IPS-18a (cell line): ENCODE results near the gene PDLIM5.

ENCODE experiments used
- H3K27ac ChIP-seq: one replicate; pipeline ENCODE4 v1.5.1; 2013; ENCODE audit warnings: low read length
- H3K27me3 ChIP-seq: one replicate; pipeline ENCODE4 v1.6.1; 2013; ENCODE audit warnings: mild to moderate bottlenecking, low read length; ENCODE audit not compliant: control insufficient read depth, insufficient read depth
- H3K36me3 ChIP-seq: one replicate; pipeline ENCODE4 v1.6.1; 2013; ENCODE audit warnings: low read depth, low read length; ENCODE audit not compliant: control insufficient read depth
- H3K4me1 ChIP-seq: one replicate; pipeline ENCODE4 v1.6.1; 2013; ENCODE audit warnings: low read depth, low read length; ENCODE audit not compliant: control insufficient read depth
- H3K4me3 ChIP-seq: one replicate; pipeline ENCODE4 v1.5.1; 2013; ENCODE audit warnings: low read length
- H3K9ac ChIP-seq: one replicate; pipeline ENCODE4 v1.6.1; 2013; ENCODE audit warnings: mild to moderate bottlenecking, low read length, moderate library complexity
- H3K9me3 ChIP-seq: one replicate; pipeline ENCODE4 v1.6.1; 2013; ENCODE audit warnings: low read depth, low read length; ENCODE audit not compliant: control insufficient read depth

PDLIM5 gene

DNA sequence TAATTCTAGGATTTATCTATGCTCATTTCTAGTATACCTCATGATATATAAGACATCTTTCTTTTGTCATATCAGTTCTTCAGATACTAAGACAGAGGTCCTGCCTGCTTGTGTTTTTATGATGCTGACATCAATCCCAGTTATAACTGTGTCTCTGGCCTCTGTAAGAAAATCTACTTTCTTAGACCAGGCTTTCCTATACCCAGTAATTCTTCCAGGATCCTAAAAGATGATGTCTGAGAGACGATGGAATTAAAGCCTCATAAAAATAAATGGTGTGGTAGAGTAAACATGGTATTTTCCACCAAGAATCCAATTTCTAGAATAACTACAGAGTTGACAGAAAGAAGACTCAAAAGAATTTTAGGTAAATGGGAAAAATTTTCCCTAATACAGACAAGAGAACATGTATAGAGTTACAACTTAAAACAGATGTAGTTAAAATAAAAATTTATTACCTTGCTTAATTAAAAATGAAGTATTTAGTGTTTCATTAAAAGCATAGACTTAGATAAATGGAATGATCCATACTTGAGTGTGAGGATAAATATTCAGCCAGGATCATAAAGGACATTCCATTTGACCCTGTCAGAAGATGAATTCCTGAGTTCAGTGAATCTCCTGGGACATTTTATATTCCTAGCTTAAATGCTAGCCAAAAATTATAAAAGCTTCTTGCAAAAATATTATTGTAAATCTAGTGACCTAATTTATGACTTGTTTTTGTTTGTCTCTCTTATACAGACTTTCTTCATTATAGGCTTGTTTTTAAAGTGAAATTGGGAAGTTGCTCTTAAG is 137.4 kb downstream of the PDLIM5 start:
- H3K4me1 ChIP-seq = no peaks in the 10 kb centered on the region
- H3K9ac ChIP-seq = no peak overlapping the region
- H3K27me3 ChIP-seq = no peaks in the 10 kb centered on the region
- peaks cover 7% of the 10 kb centered on the region for H3K36me3 ChIP-seq
- H3K9me3 ChIP-seq = no peaks in the 10 kb centered on the region
- no peak overlapping the region for H3K4me3 ChIP-seq
- no peak overlapping the region for H3K27ac ChIP-seq

DNA sequence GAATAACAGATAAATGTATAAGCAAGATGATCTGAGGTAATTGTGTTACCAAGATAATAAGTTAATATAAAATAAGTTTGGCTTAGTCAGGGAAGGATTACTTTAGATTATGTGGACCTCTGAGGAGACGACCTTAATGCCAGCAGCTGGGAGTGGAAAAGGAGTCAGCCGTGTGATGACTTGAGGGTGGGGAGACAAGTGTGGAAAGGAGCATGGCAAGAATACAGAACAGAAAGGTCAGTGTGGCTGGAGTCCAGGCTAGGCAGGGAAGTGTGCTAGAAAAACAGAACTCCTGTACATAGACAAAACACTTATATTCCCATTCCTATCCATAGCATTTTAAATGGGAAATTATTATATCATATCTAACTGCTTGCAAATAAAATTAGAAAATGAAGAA is 138.8 kb downstream of the PDLIM5 start:
- H3K4me1 ChIP-seq = no peaks in the 10 kb centered on the region
- no peak overlapping the region for H3K27ac ChIP-seq
- H3K9ac ChIP-seq = no peak overlapping the region
- peaks cover 6% of the 10 kb centered on the region for H3K36me3 ChIP-seq
- no peak overlapping the region for H3K4me3 ChIP-seq
- H3K9me3 ChIP-seq = no peaks in the 10 kb centered on the region
- H3K27me3 ChIP-seq = no peaks in the 10 kb centered on the region

DNA sequence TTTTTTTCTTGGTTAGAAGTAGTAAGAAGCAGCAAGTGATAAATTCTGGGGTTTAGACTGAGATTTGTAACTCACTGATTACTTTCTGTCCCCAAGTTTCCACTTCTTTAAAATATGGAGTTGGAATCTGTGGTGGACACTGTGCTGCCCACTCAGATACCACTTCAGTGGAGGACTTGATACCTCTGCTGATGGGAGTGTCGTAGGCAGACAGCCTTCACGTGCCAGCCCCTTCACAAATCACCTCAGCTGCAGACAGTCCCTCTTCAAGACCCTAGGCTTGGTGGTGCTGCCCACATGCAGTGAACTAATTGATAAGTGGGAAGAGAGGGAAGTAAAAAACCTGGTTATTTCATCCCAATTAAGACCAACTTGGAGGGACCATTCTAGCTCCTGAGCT is 139.5 kb downstream of the PDLIM5 start:
- Histone ChIP-seq H3K27me3 (no peaks in the 10 kb centered on the region), H3K9ac (no peak overlapping the region), H3K36me3 (peaks cover 3% of the 10 kb centered on the region), H3K4me3 (no peak overlapping the region), H3K9me3 (no peaks in the 10 kb centered on the region), H3K27ac (no peak overlapping the region), H3K4me1 (no peaks in the 10 kb centered on the region)

DNA sequence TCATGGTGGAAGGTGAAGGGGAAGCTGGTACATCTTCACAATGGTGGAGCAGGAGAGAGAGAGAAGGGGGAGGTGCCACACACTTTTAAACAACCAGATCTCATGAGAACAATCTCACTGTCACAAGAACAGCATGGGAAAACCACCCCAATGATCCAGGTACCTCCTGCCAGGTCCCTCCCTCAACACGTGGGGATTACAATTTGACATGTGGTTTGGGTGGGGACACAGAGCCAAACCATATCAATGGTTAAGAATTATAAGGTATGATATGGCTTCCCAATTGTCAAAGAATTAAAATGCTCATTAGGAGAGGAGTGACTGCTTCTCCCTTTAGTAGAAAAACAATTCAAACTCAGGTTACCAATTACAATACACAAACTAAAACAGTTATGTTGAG is 143.3 kb downstream of the PDLIM5 start:
- Histone ChIP-seq H3K9me3 (no peaks in the 10 kb centered on the region), H3K9ac (no peak overlapping the region), H3K27me3 (no peaks in the 10 kb centered on the region), H3K4me1 (no peaks in the 10 kb centered on the region), H3K27ac (no peak overlapping the region), H3K36me3 (no peaks in the 10 kb centered on the region), H3K4me3 (no peak overlapping the region)

DNA sequence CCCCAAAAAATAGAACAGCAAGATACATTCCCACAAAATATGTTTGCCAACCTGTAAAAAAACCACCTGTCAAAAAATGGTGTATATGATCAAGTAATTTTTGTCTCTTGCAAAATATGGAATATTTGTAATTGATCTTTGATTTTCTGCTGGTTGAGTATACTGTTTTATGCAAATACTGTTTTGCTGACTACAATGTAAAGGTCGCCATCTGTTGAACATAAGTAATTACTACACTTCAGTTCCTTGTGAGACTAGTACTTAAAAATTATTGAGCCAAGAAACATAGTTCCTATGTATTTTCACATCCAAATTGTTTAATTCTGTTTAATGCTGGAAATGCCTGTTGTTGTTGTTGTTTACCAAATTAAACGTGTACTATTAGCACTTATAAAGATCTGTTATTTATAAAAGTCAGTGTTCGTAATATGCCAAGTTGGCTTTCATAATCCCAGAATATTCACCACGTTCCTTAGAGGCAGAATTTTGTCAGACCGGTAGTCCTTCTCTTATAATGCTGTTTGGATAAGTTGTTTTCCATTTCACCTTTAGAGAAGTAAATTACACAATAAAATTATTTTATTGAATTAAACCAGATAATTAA is 144.2 kb downstream of the PDLIM5 start:
- no peaks in the 10 kb centered on the region for H3K4me1 ChIP-seq

DNA sequence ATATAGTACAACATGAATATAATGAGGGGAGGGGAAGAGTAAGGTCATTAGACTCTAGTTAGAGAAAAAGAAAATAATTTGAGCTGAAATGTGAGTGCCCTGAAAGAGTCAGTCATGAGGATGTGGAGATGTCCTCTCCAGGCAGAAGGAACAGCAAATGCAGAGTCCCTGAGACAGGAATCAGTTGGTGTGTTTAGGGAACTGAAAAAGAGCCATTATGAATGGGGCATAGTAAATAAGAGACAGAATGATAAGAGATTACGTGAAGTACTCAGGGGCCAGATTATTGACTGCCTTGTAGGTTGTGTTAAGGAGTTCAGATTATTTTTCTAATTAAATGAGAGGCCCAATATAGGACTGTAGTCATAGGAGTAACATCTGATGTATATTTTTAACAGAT is 147.0 kb downstream of the PDLIM5 start:
- Histone ChIP-seq H3K4me3 (no peak overlapping the region), H3K9me3 (no peaks in the 10 kb centered on the region), H3K4me1 (no peaks in the 10 kb centered on the region), H3K9ac (no peak overlapping the region), H3K36me3 (no peaks in the 10 kb centered on the region), H3K27ac (no peak overlapping the region), H3K27me3 (no peaks in the 10 kb centered on the region)

More for the DNA sequence above, 144.2 kb downstream of the PDLIM5 start:
- H3K36me3 ChIP-seq = no peaks in the 10 kb centered on the region
- no peaks in the 10 kb centered on the region for H3K27me3 ChIP-seq
- no peak overlapping the region for H3K4me3 ChIP-seq
- no peak overlapping the region for H3K27ac ChIP-seq
- H3K9ac ChIP-seq = no peak overlapping the region
- H3K9me3 ChIP-seq = no peaks in the 10 kb centered on the region

DNA sequence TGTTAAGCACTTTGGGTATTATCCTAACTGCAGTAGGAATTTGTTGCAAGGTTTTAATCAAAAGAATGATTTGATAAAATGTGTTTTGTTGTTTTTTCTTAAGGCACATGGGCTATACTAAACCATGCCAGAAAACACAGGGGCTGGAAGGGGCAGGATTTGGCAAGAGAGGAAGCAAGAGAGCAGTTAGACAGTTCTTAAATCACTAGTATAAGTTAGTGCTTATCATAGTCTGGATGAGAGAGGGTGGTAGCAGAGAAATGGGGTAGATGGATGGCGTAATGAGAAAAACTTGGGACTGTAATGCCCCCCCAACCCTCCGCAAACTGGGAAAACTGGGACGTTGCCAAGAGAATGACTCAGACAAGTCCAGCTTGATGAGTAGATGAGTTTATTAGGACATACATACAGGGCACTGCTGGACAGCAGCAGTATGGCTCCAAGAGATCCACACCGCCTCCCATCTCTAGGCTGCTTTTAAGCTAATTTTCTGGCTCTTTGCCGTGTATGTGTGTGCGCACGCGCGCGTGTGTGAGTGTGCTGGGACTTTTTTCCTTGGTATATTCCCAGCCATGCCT is 151.5 kb downstream of the PDLIM5 start:
- no peak overlapping the region for H3K27ac ChIP-seq
- H3K9ac ChIP-seq = no peak overlapping the region
- H3K36me3 ChIP-seq = no peaks in the 10 kb centered on the region
- H3K9me3 ChIP-seq = no peaks in the 10 kb centered on the region
- no peak overlapping the region for H3K4me3 ChIP-seq
- no peaks in the 10 kb centered on the region for H3K27me3 ChIP-seq
- H3K4me1 ChIP-seq = no peaks in the 10 kb centered on the region

DNA sequence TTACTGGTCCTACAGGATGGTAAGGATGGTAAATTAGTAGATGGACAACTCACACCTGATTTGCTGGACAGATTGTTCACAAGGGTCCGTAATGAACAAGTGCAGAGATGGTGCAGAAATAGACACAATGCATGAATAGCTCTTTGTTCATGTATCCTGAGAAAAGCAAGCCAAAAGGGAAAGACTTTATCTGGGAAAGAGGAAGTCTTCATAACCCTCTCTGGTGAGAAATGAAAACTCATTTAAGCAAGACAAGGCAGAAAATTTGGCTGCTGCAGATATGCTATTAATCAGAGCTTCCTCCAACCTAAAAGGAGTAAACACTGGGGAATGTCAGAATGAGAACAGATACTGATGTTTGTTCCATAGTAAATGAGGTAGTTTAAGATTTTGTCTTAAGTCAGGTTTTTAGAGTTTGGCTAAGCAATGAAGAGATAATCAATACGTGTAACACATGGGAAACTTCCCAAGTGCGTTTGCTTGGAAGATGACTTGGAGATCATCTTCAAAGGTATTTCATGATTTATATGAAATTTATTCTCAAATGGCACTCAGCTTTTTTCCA is 153.6 kb downstream of the PDLIM5 start:
- Histone ChIP-seq H3K4me3 (no peak overlapping the region), H3K4me1 (no peaks in the 10 kb centered on the region), H3K27ac (no peak overlapping the region), H3K9ac (no peak overlapping the region), H3K9me3 (no peaks in the 10 kb centered on the region), H3K36me3 (no peaks in the 10 kb centered on the region), H3K27me3 (no peaks in the 10 kb centered on the region)

DNA sequence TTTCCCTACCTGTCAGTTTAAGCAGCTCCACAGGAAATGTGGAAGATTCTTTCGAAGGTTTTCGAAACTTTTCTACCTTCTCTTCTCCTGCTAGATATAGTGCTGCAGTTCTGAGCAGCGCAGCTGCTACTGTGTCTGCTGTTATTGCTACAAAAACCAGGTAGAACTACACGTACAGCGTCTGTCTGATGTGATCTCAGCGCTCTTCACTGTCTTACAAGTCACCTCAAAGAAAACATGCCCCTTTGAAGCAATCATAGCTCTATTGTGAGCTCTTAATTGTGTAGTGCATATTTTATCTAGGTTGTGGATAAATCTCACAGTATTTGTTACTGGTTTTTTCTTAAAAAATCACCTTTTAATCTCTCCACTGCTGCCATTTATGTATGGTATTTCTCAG is 158.4 kb downstream of the PDLIM5 start:
- Histone ChIP-seq H3K9ac (no peak overlapping the region), H3K36me3 (no peaks in the 10 kb centered on the region), H3K9me3 (no peaks in the 10 kb centered on the region), H3K4me3 (no peak overlapping the region), H3K4me1 (no peaks in the 10 kb centered on the region), H3K27me3 (no peaks in the 10 kb centered on the region), H3K27ac (no peak overlapping the region)

DNA sequence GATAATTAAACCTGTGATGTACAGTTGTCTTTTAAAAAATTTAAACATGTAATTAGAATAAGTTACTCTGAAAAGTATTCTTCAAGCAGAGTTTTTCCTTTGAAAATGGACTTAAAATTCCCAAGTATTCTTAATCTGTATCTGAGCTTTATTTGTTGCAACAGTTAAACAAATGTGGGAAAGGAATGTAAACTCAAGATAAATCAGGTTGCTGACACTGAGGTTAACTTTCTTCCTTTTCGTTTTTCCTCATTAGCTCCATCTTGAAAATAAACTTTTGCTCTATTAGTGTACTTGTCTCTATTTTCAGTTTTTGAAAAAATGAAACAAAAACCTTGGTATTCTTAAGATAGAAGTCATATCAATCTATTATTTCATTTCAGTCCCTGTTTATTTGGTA is 161.5 kb downstream of the PDLIM5 start:
- H3K27me3 ChIP-seq = no peaks in the 10 kb centered on the region
- no peak overlapping the region for H3K4me3 ChIP-seq
- no peak overlapping the region for H3K9ac ChIP-seq
- no peaks in the 10 kb centered on the region for H3K9me3 ChIP-seq
- H3K36me3 ChIP-seq = no peaks in the 10 kb centered on the region
- no peak overlapping the region for H3K27ac ChIP-seq
- no peaks in the 10 kb centered on the region for H3K4me1 ChIP-seq

DNA sequence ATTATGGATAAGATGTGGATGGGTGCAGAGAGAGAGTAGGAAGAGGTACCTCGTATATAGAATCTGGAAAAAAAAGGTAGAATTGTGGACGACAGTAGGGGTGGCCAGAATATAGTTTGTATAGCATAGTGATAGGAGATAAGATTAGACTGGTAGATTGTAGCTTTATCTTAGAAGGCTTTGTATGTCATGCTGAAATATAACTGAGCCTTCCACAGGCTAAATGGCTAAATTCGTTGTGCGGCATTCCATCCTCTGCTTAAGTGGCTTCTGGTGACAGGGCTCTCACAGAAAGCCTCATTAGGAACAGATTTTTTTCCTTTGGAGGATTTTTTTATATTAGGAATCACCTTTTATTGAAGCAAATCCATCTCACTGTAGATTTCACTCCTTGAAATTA is 163.7 kb downstream of the PDLIM5 start:
- Histone ChIP-seq H3K4me1 (no peaks in the 10 kb centered on the region), H3K4me3 (no peak overlapping the region), H3K27me3 (no peaks in the 10 kb centered on the region)

More for the DNA sequence above, 163.7 kb downstream of the PDLIM5 start:
- Histone ChIP-seq H3K36me3 (no peaks in the 10 kb centered on the region), H3K27ac (no peak overlapping the region), H3K9ac (no peak overlapping the region), H3K9me3 (no peaks in the 10 kb centered on the region)
